Left hindlimb (tissue), 1 donor: Measurements from ENCODE around the gene GALNTL6.

Source experiments
- DNase-seq: peaks from one replicate; pipeline ENCODE4 v3.0.0-alpha.2; 2018

Gene GALNTL6

DNA sequence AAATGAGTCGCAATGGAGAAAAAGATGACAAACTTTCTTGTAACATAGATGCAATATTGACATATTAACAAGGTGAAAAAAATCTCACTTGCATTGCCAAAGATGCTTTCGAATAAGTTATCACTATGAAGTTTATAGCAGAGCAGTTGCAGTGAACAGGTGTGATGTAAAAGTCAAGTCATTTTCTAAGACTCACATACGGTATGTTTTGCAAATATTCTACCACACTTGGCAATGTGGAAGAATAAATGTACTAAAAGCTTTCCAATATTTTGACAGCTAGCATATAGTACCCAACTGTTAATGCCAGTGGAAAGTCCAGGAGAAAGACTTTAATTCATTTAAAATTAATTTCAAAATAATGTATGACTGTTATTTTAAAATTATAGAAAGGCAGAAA, 76.5 kb downstream of the GALNTL6 start:
- DNase-seq, result no peak

DNA sequence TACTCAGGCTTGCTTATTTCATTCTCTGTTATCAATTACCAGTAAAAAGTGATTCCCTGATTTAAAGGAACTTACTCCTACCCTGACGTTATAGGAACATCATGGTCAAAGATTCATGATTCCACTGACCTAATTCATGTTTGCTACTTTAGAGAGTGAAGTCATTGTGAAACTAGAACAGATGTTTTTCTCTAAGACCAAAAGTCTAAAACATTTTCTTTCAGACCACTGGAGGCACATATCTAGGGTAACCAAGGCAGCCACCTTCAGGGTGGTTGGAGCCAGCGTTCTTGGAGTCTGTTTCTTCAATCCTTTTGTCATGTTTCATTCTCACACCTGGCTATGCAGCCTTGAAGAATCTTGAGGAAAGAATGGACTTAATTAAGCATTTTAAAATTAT, 77.8 kb downstream of the GALNTL6 start:
- DNase-seq, result no peak

DNA sequence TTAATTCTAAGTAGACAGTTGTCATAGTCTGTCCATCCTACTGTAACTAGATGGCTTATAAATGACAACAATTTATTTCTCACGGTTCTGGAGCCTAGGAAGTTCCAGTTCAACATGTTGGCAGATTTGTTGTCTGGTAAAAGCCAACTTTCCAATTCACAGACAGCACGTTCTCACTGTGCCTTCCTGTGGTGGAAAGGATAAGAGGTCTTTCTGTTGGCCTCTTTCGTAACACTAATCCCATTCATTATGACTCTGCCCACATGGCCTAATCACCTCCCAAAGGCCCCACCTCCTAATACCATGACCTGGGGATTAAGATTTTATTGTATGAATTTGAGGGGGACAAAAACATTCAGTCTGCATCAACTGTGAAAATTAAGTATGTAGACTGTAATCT, 83.2 kb downstream of the GALNTL6 start:
- DNase-seq, result no peak

DNA sequence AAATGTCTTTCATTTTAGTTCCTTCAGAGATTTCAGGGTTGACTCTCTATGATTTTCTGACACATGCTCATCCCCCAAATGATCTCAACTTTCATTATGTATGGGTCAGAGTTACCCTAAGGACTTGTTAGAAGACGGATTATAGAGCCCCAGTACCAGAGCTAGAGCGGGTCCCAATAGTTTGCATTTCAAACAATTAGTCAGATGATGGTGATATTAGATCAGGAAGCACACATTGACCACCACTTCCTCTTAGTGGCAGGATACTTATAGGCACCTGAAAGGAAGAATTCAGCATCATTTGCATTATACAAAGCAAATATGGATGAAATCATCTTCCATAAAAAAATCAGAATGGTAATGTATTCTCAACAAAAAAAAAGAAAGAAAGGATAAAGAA, 106.1 kb downstream of the GALNTL6 start:
- no peak for DNase-seq

DNA sequence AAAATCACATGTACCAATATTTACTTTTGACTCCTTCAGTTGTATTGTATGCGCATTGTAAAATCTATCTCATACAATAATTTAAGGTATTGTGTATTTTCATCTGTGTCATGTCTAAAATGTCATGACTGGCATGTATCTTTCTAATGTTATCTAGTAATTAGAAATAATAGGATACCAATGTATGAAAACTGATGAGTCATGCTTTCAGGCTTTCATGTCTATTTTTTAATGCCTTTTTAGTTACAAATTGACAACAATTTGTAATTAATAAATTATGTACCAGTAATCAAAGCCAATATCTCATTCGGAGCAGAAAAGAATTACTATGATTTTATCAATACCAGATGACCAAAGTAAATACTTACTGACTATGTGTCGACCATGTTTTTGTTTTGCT, 107.7 kb downstream of the GALNTL6 start:
- no peak for DNase-seq

DNA sequence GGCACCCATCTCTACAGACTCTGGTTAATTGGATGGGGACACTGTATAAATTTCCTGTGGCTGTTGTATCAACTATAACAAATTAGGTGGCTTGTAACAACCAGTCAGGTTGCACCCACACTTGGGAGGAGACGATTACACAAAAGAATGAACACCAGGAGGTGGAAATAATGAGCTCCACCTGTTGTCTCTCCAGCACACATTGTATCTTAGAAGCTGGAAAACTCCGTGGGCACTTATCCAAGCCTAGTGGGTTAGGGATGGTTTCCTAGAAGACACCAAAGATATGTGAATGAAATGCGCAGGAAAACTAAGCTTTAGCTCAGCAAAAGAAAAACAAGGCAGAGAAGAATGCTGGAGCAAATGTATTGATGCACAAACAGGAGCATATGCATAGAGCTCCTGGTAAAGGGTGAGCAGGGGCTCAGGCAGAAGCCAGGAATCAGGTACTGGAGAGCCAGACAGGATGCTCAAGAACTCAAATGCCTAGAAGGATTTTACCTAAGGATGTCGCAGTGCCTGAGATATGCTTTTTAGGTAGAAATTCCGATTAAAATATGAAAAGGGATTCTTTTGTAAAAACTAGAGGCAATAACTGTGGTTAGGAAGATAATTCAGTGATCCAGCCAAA, 111.7 kb downstream of the GALNTL6 start:
- no peak for DNase-seq

DNA sequence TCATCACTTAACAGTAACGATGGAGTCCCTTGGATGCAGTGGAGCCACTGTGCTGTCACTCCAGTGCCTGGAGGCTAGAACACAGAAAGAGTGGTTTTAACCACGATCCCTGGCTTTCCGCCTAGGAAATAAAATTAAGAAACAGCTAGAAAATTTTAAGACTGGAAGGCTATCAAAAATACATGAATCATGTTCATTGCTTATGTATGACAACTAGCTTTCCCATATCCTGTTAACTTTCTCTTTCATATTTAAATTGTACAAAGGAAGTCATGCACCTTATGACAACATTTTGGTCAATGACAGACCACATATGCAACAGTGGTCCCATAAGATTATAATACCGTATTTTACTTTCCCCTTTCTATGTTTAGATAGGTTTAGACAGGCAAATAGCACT, 115.1 kb downstream of the GALNTL6 start:
- DNase-seq, result no peak

DNA sequence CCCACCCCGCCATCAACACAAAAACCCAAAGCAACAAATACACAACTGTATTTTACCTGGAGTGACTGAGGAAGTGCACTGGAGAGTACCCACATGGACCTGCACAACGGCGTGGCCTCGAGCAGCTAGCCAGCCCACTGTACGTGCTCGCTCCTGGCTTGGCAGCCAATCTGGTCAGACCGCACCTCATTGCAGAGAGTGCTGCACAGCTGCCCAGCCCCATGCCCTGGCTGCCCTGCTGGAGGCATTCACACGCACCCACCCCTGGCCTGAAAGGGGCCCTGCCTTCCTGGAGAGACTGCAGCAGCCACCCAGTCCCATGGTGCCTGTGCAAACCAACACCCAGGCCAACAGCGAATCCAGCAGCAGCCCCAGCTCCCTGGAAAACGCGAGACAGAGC, 116.3 kb downstream of the GALNTL6 start:
- DNase-seq, result no peak

DNA sequence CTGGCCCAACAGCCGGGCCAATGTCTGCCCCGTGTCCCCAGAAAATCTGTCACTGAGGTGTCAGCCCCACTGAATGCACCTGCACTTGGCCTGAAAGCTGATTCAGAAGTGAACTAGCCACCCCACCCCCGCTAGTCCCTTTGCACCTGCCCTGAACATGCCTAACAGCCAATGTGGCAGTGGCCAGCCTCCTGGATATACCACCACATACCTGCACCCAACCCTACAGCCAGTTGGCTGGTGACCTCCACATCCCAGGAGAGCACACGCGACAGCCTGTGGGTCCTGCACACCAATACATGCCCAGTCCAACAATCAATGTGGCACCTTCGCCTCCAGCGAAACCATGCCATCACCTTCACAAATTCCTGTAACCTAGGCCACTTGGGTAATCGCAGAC, 116.7 kb downstream of the GALNTL6 start:
- DNase-seq, result no peak

DNA sequence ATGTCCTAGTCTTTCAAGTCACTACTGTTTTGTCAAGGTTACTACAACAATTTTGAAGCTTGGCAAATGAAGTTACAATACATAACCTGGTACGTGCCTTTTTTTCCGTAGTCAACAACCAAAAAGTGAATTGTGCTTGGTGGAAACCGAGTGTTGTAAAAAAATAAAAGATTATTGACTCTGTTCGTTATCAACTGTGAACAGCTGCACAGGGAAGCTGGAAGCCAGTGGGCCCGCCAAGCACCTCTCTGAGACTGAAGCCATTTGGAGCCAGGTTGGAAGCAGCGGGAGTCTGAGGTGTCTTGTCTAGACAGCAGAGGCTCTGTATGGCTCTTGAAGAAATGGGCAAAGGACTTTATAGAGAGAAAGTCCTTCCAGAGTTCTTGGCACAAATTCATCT, 119.0 kb downstream of the GALNTL6 start:
- DNase-seq, result no peak

DNA sequence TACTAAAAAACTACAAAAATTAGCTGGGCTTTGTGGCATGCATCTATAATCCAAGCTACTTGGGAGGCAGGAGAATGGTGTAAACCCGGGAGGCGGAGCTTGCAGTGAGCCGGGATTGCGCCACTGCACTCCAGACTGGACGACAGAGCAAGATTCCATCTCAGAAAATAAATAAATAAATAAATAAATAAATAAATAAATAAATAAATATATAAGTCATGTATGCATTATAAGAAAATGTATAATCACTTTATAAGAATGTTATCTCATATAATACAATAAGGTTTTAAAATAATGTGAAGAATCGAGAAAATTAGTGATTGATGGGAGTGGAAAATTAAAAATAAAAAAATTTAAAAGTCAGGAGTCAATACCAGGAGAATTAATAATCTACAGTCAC, 127.5 kb downstream of the GALNTL6 start:
- no peak for DNase-seq

DNA sequence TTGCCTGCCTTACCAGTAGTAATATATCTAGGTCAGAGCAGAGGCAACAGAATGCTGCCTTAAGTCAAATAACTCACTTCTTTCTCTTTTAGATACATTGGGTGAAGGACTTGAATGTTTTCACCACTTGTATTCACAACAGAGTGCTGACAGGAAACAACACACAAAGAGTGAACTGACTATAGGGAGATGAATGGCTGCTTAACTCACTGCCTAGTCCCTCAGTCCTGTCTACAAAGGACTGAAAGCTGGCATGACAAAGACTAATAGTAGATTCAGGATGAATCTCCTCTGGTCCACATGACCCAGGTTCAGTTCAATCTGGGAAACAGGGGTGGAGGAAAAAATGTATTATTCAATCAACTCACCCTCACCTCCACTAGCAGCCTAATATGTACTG, 134.2 kb downstream of the GALNTL6 start:
- no peak for DNase-seq

DNA sequence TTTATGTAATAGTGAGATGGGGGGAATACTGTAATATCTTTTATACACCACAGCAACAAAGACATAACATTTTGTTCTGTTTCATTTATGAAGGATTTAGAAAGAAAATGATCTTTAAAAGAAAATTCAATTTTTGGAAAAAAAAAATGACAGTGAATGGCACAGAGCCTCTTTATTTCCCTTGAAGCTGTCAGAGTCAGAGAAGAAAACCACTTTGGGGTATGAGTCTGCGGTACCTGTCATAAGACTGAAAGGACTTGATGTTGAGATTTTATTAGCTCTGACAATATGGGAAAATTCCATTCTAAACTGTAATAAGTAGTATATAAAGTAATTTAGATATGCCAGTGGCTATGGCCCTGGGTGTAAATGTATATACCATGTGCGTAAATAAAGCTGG, 134.8 kb downstream of the GALNTL6 start:
- no peak for DNase-seq

DNA sequence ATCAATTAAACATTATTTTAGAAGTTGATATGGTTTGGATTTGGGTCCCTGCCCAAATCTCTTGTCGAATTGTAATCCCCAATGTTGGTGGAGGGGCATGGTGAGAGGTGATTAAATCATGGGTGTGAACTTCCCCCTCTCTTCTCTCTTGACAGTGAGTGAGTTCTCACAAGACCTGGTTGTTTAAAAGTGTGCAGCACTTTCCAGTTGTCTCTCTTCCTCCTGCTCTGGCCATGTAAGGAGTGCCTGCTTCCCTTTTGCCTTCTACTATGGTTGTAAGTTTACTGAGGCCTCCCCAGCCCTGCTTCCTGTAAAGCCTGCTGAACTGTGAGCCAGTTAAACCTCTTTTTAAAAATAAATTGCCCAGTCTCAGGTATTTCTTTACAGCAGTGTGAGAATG, 141.4 kb downstream of the GALNTL6 start:
- DNase-seq, result no peak

DNA sequence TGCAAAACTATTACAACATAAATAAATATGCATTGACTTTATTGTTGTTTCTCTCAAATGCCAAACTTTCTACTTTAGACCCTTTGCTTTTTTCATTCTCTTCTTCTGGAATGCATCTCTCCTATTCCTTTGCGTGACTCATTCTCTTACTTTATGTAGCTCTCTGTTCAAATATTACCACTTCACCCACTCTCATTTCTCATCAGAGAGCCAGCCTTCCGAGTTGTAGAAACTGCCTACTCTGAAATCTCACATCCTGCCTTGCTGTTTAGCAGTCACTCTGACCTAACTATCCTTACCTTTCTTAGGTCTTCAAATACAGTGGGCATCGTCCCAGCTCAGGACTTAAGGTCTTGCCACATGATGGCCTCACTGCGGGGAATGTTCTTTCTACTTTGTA, 143.5 kb downstream of the GALNTL6 start:
- no peak for DNase-seq

DNA sequence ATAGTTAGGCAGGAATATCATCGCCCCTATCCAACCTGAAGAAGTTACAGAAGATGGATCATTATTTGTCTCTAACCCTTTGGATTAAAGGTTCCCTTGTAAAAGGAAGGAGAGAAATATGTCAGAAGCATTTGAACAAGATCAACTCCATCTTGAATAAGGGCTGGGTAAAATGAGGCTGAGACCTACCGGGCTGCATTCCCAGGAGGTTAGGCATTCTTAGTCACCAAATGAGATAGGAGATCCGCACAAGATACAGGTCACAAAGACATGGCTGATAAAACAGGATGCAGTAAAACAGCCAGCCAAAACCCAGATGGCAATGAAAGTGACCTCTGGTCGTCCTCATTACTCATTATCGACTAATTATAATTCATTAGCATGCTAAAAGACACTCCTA, 148.9 kb downstream of the GALNTL6 start:
- DNase-seq, result no peak

DNA sequence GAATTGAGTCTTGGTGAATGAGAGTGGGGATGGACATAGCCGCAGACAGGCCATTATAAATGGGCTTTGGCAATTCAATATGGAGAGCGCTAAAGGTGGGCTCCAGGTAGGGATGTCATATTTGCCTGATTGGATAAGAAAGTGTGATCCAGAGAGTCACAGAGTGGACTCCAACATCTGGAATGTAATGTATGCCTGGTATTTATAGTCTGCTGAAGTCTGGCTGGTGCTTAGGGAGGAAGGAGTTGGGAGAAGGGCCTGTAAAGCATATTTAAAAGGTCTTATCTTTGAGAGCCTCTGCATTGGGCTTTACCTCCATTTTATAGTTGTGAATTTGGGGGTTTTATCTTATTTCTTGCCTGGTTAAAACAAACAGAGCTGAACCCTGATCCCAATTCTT, 153.2 kb downstream of the GALNTL6 start:
- DNase-seq, result no peak

DNA sequence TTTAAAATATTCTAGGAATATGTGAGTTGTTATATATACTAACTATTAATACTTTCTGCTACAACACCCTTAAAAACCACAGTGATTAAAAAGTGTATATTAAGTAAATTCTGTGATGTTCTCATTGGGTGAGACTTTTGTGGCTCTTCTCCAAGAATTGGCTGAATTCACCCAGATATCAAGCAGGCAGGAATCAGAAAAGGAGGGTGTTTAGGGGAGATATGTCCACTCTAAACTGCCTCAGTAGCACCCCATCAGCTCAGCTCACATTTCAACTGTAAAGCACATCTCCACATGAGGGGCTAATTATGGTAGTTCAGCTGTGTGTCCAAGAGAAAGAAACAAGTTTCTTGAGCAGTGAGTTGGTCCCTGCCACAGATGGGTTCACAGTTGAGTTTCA, 165.0 kb downstream of the GALNTL6 start:
- no peak for DNase-seq

DNA sequence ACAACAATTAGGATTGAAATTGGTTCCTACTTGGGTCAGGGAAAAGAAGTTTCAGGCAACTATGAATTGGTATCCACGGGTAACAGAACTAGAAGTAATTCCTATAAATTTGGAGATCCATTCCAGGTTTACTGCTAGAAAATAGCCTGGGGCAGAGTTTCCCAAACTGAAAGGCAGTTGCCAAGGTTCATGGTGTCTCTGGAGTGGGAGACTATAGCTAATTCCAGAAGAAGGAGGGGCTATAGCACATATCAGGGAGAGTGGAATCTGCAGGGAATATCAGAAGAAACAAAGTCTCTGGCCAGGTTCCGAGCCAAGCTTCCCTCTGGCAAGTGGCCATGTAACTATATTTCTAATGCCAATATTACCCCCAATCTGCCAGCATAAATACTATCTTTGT, 166.3 kb downstream of the GALNTL6 start:
- no peak for DNase-seq

DNA sequence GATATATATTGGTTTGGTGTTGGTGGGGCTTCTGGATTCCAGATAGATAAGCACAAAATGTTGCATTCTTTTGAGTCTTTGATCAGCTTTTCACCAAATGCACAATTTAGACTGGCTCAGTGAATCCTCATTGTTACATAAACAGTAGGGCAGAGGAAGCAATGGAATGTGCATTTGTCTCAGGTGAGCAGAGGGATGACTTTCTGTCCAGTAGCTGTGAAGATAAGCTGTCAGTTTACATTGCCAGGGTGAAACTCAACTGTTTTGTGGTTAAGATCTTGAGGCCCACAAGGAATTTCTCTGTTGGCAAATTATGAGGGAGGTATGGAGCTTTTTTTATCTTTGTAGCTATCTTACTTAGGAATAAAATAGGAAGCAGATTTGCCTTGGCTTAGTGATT, 168.0 kb downstream of the GALNTL6 start:
- DNase-seq, result no peak

DNA sequence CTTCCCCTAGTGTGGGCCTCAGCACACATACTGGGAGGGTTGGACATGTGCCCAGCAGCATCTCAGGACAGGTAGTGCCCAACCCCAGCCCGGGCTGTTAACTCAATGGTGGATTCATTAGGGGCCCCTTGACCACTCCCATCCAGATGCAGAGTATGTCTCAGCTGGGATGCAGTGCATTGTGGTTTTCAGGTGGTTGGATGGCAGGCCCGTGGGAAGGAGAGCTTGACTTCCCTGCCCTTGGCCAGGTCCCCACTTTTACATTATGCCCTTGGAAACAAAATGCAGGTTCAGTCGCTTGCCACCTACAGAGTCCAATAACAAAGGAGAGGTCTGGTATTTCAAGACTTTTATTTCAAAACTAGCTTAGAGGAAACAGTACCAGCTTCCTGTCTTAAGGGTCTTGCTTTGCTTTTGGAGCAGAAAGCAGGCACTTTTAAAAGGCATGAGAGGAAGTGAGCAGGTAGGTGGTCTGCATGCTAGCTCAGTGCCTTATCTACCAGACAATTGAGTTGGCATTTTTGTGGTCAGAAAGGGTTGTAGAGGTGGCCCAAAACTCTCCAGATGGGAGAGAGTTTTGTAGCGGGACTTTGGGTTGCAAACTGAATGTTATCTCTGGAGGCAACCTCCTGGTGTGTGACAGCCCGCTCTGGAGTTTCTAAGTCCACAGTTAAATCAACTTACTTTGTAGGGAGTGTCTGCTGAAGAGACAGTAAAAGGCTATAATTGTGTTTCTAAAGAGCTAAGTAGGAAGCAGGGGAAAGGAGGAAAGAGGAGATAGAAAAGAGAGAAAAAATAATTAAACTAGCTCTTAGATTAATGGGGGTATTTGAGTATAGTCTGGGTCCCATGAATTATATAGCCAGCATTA, 171.0 kb downstream of the GALNTL6 start:
- DNase-seq, result no peak

DNA sequence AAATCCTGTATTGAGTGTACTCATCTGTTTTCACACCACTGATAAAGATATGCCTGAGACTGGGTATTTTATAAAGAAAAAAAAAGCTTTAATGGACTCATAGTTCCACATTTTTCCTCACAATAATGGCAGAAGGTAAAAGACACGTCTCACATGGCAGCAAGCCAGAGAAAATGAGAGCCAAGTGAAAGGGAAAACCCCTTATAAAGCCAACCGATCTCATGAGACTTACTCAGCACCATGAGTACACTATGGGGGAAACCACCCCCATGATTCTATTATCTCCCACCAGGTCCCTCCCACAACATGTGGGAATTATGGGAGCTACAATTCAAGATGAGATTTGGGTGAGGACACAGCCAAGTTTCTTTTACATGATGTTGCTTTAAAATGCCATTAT, 171.9 kb downstream of the GALNTL6 start:
- DNase-seq, result no peak

DNA sequence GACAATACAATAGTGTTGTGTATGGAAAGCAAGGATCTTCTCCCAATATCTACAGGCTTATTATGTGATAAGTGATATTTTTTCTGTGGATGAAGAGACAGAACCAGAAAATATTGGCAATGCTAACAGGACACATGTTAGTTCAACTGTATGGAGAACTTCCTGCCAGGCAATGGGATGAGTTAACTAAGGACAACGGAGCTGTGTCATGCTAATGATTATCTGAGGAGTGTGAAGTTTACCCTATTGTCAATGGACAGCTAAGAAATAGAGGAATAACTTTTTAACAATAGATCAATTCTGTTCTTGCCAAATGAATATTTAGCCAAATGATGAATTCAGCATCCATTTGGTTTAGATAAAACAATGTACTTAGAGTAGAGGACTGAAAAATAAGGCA, 180.0 kb downstream of the GALNTL6 start:
- DNase-seq, result no peak

DNA sequence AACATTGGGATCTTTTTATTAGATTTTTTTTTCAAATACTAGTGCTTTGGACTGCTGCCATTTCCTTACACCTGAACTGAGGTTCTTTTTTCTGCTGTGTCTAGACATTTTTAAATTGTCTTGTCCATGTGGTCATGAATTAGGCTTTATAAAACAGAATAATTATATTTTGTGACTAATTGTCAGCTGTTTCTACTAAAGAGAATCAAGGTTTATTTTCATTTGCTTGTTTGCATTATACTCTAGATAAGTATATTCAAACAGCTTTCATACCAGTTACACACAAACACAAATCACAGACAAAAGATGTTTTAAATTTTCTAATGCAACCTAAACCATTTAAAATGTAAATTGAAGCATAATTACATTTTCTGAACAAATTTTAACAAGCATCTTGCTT, 194.7 kb downstream of the GALNTL6 start:
- DNase-seq, result no peak
